ENCODE measurements around the gene IMPG2.

GRCh38 chr3:101219842-101220560 is 100.4 kb downstream of the IMPG2 start:
- TF ChIP-seq CTCF (optimal IDR thresholded peaks at IDR 0.05 in 1 of 3, IDR thresholded peaks at IDR 0.05 in 1 of 3, conservative IDR thresholded peaks at IDR 0.05 in 1 of 3; ENCODE audit: extremely low read depth in 1 of 3, insufficient read depth in 2 of 3, low read length in 3 of 3) (no peak), EZH2 (IDR thresholded peaks at IDR 0.05; ENCODE audit: low read length) (no peak)
